NCI-H524 treated with DMSO at 0.1 percent for 48 hours (cell line): Measurements from ENCODE around the gene MVP.
"Not testable (repeated sequence)": the region's sequence is repeated elsewhere in the genome, so short reads cannot be mapped to it uniquely, and the experiment has no call there.

Source experiments
- DNase-seq: peaks from one replicate; lab custom pipeline; 2025; lab: John Stamatoyannopoulos, UW

Gene MVP

DNA sequence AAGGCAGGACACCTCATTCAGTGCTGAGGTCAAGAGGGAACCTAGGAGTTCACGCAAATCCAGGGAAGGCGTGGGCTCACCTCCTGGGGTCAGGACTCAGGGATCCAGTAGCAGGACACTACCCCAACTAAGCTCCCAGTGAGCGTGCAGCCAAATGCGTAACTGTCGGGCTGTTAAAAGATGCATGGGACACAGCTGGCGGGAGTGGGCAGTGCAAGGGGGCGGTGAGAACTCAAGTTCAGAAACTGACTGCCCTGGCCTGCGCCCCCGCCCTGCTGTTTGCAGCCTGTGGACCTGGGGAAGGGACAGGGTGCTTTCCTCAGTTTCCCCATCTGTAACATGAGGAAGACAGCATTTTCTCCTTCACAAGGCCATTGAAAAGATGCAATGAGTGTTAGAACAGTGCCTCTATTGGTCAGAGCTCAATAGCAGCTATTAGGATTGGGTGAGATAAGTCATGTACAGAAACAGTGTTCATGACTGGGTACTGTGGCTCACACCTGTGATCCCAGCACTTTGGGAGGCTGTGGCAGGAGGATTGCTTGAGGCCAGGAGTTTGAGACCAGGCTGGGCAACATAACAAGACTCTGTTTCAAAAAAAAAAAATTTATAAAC lies 22.6 kb downstream of the MVP start:
- no peak for DNase-seq

DNA sequence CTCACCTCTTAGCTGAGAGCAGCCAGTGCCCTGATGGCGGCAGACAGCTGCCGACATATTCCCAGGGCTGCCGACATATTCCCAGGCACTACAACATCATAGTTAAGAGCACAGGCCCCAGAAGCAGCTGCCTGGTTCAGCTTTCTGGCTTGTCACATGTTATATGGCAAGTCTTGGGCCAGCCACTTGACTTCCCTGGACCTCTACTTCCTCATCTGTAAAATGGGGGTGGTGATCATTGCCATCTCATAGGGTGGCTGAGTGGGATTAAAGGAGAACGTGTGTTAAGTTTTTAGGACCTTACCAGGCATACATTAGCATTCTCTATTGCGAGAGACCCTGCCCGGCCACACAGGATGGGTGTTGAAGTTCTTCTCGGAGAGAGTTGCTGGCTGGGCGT lies 23.7 kb downstream of the MVP start:
- no peak for DNase-seq

DNA sequence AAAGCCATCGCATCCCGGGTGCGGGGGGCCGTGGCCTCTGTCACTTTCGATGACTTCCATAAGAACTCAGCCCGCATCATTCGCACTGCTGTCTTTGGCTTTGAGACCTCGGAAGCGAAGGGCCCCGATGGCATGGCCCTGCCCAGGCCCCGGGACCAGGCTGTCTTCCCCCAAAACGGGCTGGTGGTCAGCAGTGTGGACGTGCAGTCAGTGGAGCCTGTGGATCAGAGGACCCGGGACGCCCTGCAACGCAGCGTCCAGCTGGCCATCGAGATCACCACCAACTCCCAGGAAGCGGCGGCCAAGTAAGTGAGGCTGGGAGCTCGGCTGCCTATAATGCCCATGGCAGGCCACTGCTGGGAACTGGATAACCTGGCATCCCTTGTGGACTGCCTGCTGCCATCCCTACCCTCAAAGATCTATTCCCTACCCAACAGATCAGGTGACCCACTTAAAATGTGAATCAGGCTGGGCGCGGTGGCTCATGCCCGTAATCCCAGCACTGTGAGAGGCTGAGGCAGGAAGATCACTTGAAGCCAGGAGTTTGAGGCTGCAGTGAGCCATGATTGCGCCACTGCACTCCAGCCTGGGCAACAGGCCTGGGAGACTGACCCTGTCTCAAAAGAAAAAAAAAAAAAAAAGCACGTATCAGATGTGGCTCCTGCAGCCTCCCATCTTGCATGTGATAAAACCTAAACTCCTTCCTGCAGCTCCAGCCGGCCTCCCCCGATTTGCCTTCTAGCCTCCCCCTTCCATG lies 24.5 kb downstream of the MVP start:
- DNase-seq: no peak

DNA sequence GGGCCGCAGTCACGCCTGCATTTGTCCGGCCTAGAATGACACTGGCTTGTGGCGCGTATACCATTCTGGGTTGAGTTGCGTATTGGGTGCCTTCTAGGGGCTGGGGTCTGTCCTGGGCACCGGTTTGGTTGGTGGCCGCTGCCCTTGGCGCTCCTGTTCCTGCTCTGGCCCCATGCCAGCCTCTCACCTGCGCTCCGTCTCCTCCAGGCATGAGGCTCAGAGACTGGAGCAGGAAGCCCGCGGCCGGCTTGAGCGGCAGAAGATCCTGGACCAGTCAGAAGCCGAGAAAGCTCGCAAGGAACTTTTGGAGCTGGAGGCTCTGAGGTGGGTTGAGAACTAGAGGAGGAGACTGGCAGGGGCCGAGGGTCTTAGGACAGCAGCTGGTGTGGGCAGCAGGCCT lies 25.4 kb downstream of the MVP start:
- no peak for DNase-seq

DNA sequence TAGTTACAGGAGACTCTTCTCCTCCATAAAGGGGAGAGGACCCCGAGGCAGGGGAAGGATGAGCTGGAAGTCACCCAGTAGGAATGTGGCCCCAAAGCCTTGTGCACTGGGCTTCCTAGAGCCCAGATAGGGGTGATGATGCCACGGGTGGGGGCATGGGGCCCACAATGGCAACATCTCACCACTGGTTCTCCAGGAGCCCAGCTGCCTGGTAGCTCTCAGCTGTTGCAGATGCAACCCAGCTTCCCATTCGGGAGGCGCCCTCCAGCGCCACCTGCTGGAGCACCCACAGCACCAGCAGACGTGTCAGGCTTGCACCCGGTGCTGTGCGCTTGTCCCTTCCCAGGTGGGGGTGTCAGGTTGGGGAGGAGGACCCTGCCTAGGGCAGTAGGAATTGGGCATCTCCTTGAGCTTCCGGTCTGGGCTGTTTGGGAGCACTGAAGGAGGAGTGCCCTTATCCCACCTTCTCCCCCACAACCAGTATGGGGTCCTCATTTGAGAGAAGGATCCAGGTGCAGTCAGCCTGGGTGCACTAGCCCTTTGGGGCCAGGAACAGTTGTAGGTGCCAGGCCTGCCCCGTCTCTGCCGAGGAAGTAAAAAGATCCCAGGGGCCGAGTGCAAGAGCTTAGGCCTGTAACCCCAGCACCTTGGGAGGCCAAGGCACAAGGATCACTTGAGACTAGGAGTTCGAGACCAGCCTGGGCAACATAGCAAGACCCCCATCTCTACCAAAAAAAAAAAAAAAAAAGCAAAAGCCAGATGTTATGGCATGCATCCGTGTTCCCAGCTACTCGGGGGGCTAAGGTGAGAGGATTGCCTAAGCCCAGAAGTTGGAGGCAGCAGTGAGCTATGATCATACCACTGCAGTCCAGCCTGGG lies 28.4 kb downstream of the MVP start:
- DNase-seq: no peak

DNA sequence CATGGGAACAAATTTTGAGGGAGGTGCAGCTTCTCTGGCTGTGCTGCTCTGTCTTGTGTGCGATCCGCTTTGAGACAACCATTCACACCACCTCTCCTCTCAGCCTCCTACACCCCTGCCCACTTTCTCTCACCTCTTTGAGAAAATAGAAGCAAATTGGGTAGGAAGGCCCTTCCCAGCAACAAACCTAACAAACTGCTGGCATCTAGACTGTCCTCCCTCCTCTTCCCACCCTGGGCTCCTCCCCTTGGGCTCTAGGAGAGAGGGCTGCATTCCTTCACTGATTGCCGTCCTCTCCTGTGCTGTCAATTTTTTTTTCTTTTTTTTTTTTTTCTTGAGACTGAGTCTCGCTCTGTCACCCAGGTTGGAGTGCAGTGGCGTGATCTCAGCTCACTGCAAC lies 29.2 kb downstream of the MVP start:
- DNase-seq: no peak

DNA sequence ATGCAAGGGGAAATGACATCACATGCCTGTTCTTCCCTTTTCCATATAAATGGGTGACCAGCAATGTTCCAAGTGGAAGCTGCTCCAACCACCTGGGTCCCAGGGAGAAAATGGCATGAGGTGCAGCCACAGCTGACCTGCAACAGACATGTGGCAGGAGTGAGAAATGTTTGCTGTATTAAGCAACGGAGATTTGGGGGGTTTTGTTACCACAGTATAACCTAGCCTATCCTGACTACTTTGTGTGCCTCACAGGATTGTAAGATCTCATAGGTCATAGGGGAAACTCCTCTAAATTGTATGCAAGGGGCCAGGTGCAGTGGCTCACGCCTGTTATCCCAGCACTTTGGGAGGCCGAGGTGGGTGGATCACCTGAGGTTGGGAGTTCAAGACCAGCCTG lies 30.7 kb downstream of the MVP start:
- DNase-seq: no peak

DNA sequence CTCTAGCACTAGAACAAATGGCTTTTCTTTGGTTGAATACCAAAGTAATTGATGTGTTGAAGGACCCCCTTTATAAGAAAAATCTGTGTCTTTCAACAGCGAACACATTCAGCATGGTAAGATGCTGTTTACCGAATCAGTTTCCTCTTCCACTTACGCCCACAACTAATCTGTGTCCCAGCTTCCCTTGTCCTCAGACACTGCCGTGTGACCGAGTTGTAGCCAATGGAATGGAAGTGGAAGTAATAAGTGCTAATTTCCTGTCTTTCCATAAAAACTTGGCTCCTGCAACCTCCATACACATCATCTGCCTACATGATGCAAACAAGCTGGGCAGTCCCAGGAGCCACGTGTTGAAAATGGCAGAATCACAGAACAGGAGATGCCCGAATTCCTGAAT lies 32.4 kb downstream of the MVP start:
- DNase-seq: no peak

DNA sequence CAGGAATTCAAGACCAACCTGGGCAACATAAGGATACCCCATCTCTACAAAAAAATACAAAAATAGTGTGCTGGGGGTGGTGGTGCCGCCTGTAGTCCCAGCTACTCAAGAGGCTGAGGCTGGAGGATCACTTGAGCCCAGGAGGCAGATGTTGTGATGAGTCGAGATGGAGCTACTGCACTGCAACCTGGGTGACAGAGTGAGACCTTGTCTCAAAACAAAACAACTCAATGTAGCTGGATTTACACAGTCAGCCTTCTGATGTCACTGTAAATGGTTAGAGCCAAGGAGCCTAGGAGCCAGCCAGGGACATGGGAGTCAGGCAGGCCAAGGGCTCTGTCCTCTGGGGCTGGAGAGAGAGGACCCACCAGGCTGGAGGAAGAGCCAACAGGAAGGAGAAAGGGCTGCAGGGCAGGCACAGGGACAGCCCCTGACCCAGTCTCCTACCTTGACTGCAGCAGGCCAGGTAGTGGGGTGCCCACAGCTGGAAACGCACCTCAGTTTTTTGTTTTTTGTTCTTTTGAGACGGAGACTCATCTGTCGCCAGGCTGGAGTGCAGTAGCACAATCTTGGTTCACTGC lies 34.3 kb downstream of the MVP start:
- no peak for DNase-seq

DNA sequence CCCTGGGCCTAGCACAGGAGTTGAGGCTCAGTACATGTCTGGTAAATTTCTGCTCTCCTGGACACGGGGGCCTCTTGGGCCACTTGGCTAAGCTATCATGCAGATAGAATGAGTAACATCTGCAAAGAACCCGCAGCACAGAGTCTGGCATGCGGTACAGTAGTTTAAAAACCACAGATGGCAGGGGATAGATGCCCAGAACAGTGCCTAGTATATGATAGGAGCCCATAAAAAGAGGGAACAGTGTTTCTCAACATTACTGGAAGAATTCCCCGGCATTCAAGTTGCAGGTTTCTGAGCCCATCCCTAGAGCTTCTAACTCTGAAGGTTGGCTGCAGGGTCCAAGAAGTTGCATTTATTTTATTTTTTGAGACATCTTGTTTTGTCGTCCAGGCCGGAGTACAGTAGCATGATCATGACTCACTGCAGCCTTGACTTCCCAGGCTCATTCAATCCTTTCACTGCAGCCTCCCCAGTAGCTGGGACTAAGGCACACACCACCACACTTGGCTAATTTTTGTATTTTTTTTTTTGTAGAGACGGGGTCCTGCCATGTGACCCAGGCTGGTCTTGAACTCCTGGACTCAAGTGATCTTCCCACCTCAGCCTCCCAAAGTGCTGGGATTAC lies 37.0 kb downstream of the MVP start:
- no peak for DNase-seq

DNA sequence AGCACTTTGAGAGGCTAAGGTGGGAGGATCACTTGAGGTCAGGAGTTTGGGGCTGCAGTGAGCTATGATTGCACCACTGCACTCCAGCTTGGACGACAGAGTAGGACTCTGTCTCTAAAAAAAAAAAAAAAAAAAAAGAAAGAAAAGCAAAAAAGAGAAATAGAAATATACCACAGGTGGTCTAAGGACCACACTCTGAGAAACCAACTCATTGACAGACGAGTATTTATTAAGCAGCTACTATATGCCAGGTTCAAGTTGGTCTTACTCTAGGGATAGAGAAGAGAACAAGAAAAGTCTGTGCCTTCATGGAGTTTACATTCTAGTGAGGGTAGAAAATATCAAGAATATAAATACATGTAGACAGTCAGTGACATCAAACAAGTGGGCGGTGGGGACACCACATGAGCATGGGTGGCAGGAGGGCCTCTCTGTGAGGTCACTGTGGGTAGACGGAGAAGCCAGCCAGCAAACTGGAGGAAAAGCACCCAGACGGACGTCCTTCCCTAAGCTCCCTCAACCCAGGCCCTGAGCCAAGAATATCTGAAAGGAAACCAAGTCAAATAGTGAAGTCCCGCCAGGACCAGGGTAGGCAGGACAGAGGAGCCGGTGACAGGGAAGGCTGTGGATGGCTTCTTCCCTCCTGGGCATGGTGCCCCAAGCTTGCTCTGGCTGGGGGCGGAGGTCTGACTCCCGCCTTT lies 38.0 kb downstream of the MVP start:
- no peak for DNase-seq

DNA sequence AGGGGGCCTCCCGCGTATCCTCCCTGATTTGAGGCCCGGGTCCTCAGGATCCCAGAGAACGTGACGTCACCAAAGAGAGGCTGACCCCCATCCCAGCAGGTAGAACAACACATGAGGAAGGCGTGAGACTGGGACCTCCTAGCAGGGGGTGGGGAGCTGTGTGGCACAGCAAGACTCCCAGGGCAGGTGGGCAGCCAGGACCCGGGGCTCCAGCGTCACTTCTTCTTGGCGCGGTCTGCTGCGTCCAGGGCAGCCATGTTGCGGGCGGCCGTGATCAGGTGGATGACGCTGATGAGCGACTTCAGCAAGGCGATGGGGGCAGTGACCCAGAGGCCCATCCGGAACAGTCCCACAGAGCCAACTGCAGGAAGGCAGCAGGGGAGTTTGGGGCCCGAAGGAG lies 38.7 kb downstream of the MVP start:
- DNase-seq: no peak

DNA sequence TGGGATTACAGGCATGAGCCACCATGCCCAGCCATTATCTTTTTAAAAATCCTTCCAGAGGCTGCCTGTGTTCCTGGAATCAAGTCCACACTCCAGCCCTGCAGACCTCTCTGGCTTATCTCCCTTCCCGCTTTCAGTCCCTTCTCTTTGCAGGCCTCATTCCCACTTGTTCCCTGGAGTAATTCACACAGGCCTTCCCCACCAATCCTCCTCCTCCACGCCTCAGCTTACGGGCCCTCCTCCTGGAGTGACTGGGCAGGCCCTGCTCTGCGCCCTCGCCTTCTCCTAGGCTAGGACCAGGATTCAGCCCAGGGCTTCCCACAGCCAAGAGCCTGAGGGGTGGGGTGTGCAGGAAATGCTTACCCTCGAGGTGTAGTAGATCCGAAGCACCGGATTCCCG lies 40.0 kb downstream of the MVP start:
- no peak for DNase-seq

DNA sequence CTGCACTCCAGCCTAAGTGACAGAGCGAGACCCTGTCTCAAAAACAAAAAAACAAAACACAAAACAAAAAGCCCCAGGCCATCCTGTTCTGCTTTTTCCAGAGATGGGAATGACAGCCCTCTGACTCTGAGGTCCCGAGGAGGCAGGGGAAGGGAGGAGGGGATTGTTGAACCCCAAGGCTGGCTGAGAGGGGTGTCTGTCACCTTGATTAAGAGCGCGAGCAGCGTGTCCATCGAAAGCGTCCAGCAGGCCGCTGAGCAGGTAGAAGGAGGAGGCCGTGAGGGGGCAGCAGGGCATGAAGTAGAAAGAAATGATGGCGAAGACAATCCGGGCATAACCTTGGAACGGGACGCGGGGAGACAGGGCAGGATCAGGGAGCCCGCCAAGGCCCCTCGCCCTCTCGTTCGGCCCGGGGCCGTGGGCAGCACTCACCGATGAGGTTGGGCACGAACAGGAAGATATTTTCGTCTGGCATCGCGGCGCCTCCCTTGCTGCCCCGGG lies 42.2 kb downstream of the MVP start:
- DNase-seq: no peak

DNA sequence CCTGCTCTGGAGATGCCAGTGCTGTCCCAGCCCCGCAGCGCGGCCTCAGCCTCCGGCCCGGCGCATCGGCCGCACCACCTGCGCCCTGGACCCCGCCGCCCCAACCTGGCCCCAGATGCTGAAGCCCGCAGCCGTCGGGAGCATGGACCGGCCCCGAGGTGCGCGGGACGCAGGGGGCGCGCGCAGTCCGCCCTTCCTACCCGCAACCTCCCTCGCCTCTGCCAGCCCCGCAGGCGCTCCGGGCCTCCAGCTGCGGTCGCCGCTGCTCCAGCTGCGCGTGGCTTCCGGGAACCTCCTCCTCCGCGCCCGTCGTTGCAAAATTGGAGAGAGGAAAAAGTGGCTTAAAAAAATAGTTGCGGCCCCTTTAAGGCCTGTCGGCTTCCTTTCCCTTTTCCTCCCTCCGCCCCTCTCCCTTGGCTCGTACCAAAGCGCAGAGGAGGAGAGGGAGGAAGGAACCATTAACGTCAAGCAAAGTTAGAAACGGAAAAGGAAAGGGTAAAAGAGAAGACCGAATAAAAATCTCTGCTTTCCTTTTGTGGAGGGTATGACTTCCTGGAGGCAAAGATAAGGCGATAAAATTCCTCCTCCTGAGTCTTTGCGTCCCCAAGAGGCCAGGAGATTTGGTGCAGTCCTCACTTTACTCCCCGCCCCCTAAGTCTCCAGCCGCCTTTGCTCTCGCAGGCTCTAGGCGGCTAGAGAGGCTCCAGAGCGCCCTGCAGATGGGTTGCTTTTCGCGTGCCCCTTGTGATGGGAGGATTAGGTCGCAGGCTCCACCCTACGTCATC lies 42.8 kb downstream of the MVP start, which contains the start of gene CDIPT:
TSS of gene CDIPT (minus strand) at position 343 of the 785 bp plus-strand sequence. CDS start 369 bp downstream, outside the sequence.
- DNase-seq: peak; percentile 84

DNA sequence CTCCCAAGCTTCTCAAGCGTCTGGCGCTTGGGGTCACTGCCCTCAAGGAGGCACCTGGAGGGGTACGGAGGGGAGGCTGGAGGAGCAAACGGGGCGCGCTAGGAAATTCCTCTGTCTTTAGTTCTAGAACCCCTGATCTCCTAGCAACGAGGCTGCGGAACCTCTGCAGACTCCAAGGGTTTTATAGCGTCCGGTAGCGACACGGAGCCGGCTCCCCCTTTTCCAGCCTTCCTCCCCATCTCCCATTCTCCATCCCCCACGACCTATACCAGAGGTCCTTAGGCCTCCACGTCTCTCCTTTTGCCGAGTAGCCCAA lies 43.4 kb downstream of the MVP start:
- no peak for DNase-seq

DNA sequence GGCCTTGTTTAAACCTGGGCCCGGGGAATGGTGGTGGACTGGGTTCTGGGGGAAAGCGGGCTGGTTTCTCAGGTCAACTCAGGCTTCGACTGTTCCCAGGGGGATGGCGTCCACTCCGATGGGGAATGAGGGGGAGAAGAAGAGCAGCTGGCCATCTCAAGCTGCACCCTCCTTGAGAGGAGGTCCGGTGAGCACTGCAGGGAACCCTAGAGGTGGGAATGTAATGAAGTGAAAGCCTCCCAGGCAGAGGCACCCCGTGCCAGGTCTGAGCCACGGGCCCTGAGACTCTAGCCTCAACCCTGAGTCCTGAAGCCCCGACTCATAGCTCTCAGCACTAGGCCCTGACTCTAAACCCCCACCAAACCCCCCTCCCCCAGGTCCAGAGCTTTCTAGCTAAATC lies 43.9 kb downstream of the MVP start:
- DNase-seq: no peak

DNA sequence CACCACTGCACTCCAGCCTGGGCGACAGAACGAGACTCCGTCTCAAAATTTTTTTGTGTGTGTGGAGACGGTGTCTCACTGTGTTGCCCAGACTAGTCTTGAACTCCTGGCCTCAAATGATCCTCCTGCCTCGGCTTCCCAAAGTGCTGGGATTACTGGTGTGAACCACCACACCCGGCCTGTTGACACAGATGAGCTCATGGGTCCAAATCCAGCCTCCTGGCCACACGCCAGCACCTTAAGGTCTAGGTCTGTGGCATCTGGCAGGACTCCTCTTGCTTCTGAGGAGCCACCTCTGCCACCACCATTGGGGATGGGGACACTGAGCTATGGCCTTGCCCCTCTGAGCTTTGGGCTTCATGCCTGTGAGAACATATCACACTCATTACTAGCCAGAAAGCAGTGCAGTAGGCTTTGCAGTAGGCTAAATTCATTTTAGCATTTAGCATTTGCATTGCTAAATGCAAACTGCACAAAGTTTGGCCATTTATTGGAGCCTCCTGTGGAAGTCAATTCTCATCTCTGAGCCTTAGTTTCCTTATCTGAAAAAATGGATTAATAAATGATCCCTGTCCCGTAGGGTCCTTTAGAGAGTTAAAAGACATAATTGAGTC lies 48.2 kb downstream of the MVP start:
- DNase-seq: no peak

DNA sequence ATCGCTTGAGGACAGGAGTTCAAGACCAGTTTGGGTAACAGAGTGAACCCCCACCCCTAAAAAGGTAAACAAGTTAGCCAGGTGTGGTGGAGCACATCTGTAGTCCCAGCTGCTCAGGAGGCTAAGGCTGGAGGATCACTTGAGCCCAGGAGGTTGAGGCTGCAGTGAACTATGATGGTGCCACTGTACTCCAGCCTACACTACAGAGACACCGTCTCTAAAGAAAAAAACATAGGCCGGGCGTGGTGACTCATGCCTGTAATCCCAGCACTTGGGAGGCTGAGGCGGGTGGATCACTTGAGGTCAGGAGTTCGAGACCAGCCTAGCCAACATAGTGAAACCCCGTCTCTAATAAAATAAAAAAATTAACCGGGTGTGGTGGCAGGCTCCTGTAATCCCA lies 48.8 kb downstream of the MVP start:
- DNase-seq: not testable (repeated sequence)
